ENCODE data around the gene RXFP2. TPM values are rescaled to one million over a fixed set of nuclear protein-coding genes. Genes with fewer than 3 reads are reported as not detected.

Gene RXFP2
- polyA plus RNA-seq, 3 donors = not detected

DNA sequence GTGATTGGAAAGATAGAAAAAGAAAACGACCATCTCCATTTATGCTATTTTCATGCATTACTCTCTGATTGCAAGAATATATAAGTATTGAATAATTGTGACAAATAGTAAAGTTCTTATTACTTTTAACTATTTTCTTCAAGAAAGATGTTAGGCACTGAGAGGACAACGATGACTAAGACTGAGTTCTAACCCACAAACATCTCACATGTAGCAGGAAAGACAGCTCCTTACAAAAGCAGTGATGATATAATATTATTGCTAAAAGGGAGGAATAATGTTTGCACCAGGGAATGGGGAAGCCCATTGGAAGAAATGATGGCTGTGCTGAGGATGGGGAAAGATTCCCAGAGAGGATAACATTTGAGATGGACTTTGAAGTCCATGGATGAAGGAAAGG is 22.6 kb downstream of the RXFP2 start:
- WGBS, 3 donors = 72 to 82% (median 79%) methylated on average over 2 of the region's 2 CpGs
- no peak overlapping the region for H3K27ac ChIP-seq (ENCODE audit: low read depth, low read length)

DNA sequence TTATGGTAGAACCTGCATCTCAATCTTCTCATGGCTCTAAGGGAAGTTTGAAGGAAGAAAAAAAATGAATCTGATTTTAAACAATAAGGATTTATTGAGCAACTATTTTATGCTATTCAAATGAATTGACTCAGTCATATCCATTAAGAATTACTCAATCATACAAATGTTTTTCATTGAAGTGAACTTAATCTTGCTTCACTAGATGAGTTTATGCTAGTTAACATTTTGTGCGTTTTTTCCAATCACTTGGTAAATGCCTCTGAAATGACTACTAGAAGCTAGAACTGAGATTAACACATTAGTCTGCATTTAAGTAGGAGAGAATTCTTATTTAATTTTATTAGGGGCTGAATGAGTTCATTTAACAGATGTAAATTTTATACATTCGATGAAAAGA is 25.2 kb downstream of the RXFP2 start:
- 87 to 94% (median 93%) methylated on average over 2 of the region's 2 CpGs for WGBS, 3 donors
- H3K27ac ChIP-seq (ENCODE audit: low read depth, low read length) = no peak overlapping the region

DNA sequence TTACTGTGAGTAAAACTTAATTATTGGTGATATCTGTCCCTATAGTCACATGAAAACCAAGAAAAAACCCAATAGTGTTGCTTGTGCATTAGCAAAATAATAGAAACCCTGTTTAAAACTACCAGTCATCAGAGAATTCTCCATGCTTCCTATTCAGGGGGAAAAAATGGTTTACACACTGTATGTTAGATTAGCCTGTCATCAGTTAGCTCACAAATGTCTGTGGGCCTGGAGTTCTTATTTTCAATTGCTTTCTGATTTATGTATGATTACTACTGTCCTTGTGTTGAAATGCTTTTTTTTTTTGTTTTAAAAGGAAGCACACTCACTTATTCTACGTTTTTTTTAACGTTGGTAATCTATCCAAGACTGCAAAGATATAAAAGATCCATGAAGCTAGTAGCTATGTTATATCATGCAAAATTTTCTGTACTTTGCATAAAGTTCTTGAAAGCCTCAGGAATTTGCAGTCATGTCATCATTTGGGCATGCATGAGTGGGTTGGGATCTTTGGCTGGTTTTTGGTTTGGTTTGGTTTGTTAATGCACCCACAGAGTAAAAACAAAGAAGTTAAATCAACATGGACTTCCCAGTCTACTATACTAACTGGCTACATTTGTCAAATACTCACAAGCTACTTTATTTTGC is 25.9 kb downstream of the RXFP2 start:
- no peak overlapping the region for H3K27ac ChIP-seq (ENCODE audit: low read depth, low read length)
- WGBS, 3 donors = 50 to 63% (median 61%) methylated on average over 2 of the region's 2 CpGs

DNA sequence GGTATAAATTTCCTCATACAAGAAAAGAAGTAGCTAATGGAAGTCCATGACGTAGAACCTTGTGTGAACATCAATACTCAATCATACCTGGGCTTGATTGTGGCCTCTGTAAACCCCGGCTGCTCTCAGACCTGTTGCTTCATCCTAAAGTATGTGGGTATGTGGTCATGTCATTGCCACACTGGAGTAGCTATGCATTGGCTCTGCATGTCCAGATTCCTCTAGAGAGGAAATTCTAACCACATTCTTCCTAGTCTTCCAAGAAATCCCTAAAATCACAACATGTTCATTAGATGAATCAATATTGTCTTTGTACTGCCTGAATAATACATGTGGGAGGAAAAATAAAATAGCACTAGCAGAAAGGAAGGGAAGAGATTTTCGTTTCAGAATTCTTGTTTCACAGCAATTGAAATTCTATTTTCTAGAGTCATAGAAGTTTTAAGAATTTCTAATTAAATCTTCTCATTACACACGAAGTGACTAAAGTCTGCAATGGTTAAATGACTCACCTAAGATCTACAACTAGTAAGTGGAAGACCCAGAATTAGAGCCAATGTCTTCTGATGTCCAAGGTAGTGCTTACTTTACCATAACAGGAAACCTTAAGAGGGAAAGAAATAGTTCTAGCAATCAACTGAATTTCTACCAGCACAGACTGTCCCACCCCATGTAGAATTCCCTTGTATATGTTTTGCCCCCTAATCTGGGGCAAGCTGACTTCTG is 28.0 kb downstream of the RXFP2 start:
- 55 to 68% (median 59%) methylated on average over 4 of the region's 4 CpGs for WGBS, 3 donors
- no peak overlapping the region for H3K27ac ChIP-seq (ENCODE audit: low read depth, low read length)

DNA sequence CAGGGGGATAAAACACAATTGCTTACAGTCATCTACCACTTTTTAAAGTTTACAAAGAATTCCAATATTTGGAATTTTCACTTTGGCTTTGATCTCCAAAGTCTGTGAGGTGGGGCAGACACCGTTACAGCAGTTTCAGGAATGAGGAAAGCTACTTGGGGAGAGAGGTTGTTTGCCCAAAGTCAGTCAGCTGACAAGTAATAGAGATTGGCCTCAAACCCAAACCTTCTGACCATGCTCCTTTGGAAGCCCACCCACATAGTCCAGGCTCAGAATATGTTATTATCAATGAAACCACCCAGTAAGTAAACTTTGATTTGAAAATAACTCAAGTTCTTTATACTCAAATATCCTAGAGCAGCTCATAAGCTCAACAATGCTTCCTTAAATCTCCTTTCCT is 29.0 kb downstream of the RXFP2 start:
- 38 to 76% (median 61%) methylated on average over 1 of the region's 1 CpG for WGBS, 3 donors
- no peak overlapping the region for H3K27ac ChIP-seq (ENCODE audit: low read depth, low read length)

DNA sequence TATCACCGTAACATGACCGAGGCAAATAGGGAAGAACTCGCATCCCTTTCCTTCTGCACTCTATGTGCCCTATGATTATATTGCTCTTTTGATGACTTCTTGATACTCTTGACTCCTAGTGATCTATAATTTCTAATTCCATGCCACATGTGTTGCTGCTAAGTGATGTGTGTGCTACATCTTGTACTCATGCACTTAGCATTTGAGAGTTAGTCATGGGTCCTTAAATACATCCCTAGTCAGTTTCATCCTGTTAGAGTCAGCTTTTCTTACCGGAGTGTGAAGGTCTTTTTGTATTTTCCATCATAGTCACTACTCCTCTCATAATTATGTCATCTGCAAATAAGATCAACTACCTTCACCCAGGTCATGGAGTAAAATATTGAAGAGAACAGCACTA is 30.2 kb downstream of the RXFP2 start:
- 90 to 97% (median 93%) methylated on average over 4 of the region's 4 CpGs for WGBS, 3 donors

DNA sequence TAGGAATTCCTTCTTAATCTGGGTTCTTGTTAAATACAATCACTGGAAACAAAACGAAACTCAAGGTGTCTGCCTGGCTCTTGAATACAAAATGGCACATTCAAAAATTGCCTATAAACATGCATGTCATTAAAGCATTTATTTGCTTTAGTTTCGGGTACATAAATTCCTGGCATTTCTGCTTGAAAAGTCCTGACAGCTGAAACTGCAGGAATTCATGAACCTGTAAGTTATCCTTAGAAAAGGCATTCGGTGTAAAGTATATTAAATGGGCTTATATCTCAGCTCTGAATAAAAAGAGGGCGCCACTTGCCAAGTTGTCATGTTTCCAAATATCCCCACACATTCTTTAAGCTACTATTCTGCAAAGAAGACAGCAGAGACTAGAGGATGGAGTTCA is 32.9 kb downstream of the RXFP2 start:
- 42 to 83% (median 81%) methylated on average over 4 of the region's 4 CpGs for WGBS, 3 donors

More for the DNA sequence above, 30.2 kb downstream of the RXFP2 start:
- no peak overlapping the region for H3K27ac ChIP-seq (ENCODE audit: low read depth, low read length)

DNA sequence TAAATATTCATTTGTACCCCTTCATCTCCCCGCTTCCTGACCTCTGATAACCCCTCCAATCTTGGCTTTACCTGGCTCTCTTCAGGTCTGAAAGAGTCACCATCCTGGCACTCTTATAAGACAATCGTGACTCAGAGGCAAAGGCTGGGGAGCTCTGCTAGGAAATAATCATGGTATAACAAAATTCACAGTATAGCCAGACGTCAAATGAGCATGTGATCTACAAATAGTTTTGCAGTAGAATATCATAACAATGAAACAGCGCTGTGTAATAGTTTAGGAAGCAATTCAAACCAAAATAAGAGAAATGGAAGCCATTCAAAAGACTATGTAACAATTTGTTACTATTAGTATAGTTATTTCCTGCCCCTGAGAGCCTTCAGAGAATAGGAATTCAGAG is 34.2 kb downstream of the RXFP2 start:
- H3K27ac ChIP-seq (ENCODE audit: low read depth, low read length) = no peak overlapping the region
- 48 to 80% (median 56%) methylated on average over 4 of the region's 4 CpGs for WGBS, 3 donors

More for the DNA sequence above, 32.9 kb downstream of the RXFP2 start:
- H3K27ac ChIP-seq (ENCODE audit: low read depth, low read length) = no peak overlapping the region

DNA sequence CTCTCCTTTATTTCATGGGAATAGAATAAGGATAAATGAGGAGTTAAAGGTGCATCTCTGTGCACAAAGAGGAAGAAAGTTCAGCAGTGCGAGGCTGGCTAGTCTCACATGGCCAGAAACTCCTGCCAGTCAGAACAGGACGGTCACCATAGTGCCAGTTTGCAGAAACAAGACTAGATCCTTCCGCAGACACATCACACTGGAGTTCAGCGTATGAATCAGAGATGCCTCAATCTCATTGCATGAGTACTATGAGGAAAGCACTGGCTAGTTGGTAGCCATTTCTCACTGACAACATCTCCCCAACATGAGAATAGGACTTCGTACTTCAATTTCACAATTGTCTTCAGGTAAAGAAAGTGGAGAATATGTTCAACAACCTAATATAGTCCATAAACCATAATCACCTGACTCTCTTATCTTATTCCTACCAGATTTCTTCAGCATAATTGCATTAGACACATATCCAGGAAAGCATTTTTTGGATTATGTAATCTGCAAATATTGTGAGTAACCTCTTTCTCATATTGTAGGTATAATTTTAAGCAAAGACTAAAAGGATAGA is 34.9 kb downstream of the RXFP2 start:
- no peak overlapping the region for H3K27ac ChIP-seq (ENCODE audit: low read depth, low read length)
- 91 to 96% (median 91%) methylated on average over 5 of the region's 5 CpGs for WGBS, 3 donors

DNA sequence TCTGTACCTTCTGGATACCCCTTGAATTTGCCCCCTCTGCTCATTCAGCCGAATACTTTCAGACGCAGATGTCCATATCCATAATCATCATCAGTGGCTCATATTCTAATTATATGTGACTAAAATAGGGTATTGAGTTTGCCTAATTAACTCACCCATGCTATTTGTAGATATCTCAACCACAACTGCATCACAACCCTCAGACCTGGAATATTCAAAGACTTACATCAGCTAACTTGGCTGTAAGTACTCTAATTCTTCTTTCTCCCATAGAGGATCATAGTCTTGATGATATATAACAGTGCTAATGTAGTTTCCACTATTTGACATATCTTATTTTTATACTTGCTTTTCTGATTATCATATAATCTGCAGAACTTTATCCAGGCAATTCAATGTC is 35.8 kb downstream of the RXFP2 start:
- no peak overlapping the region for H3K27ac ChIP-seq (ENCODE audit: low read depth, low read length)
- WGBS, 3 donors = 93 to 99% (median 98%) methylated on average over 2 of the region's 2 CpGs

DNA sequence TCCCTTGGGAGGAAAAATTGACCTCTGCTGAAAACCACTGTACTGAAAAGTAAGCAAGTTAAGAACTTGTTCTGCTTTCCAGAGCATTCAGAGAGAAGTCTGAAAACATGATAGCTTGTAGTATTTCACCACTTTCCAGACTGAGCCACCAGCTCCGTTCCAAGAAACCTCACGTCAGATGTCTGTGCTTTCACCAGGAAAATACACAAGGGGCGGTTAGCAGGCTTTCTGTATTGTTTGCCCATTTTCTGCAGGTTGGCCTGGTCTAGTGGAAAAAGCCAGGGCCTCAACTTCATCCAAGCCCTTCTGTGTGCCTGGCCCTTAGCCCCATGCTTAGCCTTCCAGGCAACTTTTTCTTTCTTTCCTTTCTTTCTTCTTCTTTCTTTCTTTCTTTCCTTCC is 36.4 kb downstream of the RXFP2 start:
- 55 to 74% (median 64%) methylated on average over 3 of the region's 3 CpGs for WGBS, 3 donors
- no peak overlapping the region for H3K27ac ChIP-seq (ENCODE audit: low read depth, low read length)

DNA sequence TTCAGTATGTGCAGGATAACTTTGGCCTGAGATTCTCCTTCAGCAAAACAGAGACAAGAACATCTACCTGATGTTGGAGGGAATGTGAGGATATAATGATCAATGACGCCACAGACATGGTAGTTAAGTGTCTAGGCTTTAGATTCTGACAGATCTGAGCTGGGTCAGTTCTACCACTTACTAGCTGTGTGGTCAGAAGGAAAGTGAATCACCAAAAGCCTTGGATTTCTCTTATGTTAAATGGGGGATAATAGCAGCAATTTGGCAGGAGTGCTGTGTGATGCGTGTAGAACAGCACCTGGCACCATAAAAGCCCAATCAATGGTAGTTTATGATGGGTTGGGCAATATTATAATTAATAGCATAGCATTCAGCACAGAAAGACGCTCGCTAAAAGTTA is 41.7 kb downstream of the RXFP2 start:
- 54 to 67% (median 63%) methylated on average over 4 of the region's 4 CpGs for WGBS, 3 donors

DNA sequence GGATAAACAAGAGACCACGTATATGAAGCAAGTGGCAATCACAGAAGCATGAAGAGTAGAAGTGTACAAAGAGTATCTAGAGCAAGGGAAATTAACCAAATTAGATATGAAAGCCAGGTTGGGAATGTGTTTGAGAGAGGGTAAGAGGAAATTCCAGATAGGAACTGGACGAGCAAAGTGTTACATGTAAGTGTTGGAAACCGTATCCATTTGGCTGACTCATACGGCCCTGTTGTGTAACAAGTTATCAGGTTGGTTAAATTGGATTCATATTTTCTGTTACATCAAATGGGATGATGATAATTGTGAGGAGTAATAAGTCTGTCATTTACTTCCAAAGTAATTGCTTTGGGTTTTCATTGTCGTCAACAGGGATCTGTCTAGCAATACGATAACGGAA is 46.7 kb downstream of the RXFP2 start:
- WGBS, 3 donors = 58 to 63% (median 61%) methylated on average over 7 of the region's 7 CpGs
- H3K27ac ChIP-seq (ENCODE audit: low read depth, low read length) = no peak overlapping the region

More for the DNA sequence above, 41.7 kb downstream of the RXFP2 start:
- H3K27ac ChIP-seq (ENCODE audit: low read depth, low read length) = no peak overlapping the region

DNA sequence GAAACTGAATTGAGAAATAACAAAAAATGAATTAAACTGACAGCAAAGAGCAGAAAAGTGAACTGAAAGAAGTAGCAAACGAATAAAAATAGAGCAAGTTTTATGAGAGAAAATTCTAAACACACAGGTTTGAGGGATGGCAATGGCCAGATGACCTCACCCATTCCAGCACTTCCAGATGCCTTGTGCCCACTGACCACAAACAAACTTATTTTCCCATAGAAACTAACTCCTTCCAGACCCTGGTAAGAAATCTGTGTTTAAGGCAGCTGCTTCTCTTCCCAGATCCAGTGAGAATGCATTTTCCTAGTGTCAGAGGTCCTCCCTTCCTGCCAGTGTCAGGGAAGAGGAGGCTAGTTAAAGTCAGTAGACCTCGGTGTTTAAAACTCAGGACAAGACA is 51.7 kb downstream of the RXFP2 start:
- 41 to 70% (median 69%) methylated on average over 2 of the region's 2 CpGs for WGBS, 3 donors
- no peak overlapping the region for H3K27ac ChIP-seq (ENCODE audit: low read depth, low read length)

DNA sequence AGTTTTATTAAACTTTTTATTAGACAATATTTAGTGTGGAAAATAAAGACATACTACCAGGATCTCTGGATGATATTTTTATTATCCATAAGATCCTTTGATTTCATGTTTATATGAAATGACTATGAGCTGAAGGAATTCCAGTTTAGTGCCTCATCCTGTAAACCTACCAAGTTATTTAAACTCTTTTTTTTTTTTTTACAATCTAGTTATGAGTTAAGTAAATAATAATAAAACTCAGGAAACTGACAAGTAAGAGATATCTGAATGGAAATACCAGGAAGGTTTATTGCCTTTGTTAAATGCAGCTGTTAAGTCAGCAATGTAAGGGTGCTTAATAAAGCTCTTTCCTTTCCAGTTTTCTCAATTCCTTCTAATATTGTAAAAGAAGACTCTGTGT is 53.9 kb downstream of the RXFP2 start:
- H3K27ac ChIP-seq (ENCODE audit: low read depth, low read length) = no peak overlapping the region

DNA sequence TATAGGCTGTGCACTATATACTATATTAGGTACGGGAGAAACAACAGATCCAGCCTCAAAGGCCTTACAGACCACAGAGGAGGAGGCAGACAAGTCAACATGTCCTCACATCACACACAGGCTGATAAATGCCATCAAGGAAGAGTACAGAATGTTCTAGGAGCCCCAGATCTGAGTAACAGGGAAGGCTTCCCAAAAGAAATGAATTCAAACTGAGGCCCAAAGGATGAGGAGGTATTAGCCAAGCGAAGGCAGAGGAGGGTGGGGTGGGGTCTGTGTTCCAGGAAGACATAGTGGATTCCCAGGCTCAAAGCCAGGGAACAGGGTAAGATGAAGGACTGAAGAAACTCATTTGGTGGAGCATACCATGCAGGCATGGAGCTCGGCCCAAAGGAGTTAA is 55.1 kb downstream of the RXFP2 start:
- no peak overlapping the region for H3K27ac ChIP-seq (ENCODE audit: low read depth, low read length)
- 78 to 91% (median 81%) methylated on average over 3 of the region's 3 CpGs for WGBS, 3 donors

DNA sequence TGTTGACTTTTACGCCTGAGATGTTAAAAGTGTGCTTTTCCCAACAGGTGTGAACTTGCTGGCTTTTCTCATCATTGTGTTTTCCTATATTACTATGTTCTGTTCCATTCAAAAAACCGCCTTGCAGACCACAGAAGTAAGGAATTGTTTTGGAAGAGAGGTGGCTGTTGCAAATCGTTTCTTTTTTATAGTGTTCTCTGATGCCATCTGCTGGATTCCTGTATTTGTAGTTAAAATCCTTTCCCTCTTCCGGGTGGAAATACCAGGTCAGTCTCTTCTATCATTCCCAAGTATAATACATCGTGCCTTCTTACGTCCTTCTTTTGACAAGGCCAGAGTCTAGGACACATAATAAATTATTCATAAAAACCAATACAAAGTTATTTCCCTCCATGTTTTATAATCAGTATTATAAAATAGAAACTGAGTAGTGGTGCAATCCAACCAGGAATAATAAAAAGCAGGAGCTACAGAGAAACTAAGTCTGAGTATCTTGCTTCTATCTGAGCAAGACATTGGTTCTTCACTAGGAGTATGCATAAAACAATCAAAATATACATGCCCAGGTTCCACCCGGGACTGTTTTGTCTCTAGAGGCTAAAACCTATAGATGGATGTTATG is 57.9 kb downstream of the RXFP2 start:
- H3K27ac ChIP-seq (ENCODE audit: low read depth, low read length) = no peak overlapping the region
- 25 to 41% (median 35%) methylated on average over 7 of the region's 7 CpGs for WGBS, 3 donors

DNA sequence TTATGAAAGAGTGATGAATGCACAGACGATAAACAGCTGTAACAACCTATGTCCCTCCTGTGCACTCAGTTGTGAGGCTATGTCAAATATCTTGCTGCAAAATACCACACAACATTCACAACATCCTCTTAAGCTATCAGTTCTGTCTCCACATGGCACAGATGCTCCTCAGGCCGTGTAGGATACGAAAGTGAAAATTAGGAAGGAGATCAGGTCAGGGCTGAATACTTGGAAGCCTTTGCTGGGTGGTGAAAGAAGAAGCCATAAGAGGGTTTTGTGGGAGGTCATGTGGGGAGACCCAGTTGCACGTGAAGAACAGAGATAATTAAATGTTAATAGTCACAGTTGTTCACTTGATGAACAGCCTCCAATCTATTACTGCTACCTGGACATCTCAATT is 58.9 kb downstream of the RXFP2 start:
- H3K27ac ChIP-seq (ENCODE audit: low read depth, low read length) = no peak overlapping the region
- WGBS, 3 donors = 55 to 70% (median 65%) methylated on average over 4 of the region's 4 CpGs

DNA sequence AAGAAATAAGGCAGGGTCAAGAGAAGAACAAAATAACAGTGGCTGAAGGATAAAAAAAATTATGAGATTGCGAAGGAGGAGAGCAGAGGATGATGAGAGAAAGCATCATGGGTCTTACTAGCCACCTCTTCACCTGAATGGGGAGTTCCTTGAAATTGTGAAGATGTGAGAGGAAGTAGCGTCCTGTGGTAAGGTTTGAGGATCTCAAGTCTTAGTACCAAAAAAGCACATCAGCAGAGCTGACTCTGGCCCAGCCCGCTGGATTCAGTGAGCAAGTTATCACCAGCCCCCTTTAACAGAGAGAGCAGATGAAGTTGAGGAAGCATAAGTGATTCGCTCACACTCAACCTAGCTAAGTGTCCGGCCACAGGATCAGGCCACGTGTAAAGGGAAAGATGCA is 61.8 kb downstream of the RXFP2 start:
- 75 to 88% (median 88%) methylated on average over 6 of the region's 6 CpGs for WGBS, 3 donors

More for the DNA sequence above, 61.8 kb downstream of the RXFP2 start:
- no peak overlapping the region for H3K27ac ChIP-seq (ENCODE audit: low read depth, low read length)

Measured in adipose tissue (tissue), 3 donors.